H9 (cell line): ENCODE measurements around the gene C7orf57. TPM values are rescaled to one million over a fixed set of nuclear protein-coding genes. Genes with fewer than 3 reads are reported as not detected.
A peak's percentile ranks its signal among the peaks of the same experiment; 100 is the strongest.

Experiments
- DNase-seq: peaks from one replicate; pipeline ENCODE4 v3.0.0-alpha.2; 2017
- H2AFZ ChIP-seq: one replicate; pipeline ENCODE4 v1.6.1; 2013; ENCODE audit warnings: mild to moderate bottlenecking, low read length, control low read depth, moderate library complexity
- H2AK5ac ChIP-seq: 2 replicates; pipeline ENCODE4 v1.6.1; 2013; ENCODE audit warnings: low read length, control low read depth, mixed read lengths; ENCODE audit not compliant: insufficient read length
- H2BK120ac ChIP-seq: one replicate; pipeline ENCODE4 v1.6.1; 2013; ENCODE audit warnings: low read depth, mild to moderate bottlenecking, low read length, control low read depth, inconsistent platforms; ENCODE audit not compliant: poor library complexity, severe bottlenecking
- H2BK12ac ChIP-seq: 2 replicates; pipeline ENCODE4 v1.6.1; 2013; ENCODE audit warnings: low read length, control low read depth, mixed read lengths, low read depth; ENCODE audit not compliant: insufficient read length
- H2BK15ac ChIP-seq: 2 replicates; pipeline ENCODE4 v1.6.1; 2013; ENCODE audit warnings: low read depth, low read length, control low read depth
- H2BK20ac ChIP-seq: one replicate; pipeline ENCODE4 v1.6.1; 2013; ENCODE audit warnings: low read depth, mild to moderate bottlenecking, low read length, control low read depth, inconsistent platforms; ENCODE audit not compliant: poor library complexity, severe bottlenecking
- H2BK5ac ChIP-seq: 2 replicates; pipeline ENCODE4 v1.6.1; 2013; ENCODE audit warnings: low read length, control low read depth, mixed read lengths; ENCODE audit not compliant: insufficient read length
- H3K14ac ChIP-seq: 2 replicates; pipeline ENCODE4 v1.6.1; 2013; ENCODE audit warnings: low read length, control low read depth; ENCODE audit not compliant: insufficient read depth
- H3K18ac ChIP-seq: 2 replicates; pipeline ENCODE4 v1.6.1; 2013; ENCODE audit warnings: low read depth, mild to moderate bottlenecking, mixed read lengths, low read length, control low read depth; ENCODE audit not compliant: insufficient read length
- H3K23ac ChIP-seq: 2 replicates; pipeline ENCODE4 v1.6.1; 2013; ENCODE audit warnings: low read length, control low read depth, mixed read lengths, low read depth; ENCODE audit not compliant: insufficient read length
- H3K23me2 ChIP-seq: 2 replicates; pipeline ENCODE4 v1.6.1; 2013; ENCODE audit warnings: low read depth, mild to moderate bottlenecking, mixed read lengths, low read length, control low read depth; ENCODE audit not compliant: insufficient read length, poor library complexity, severe bottlenecking
- H3K27ac ChIP-seq: 2 replicates; pipeline ENCODE4 v1.5.1; 2013; ENCODE audit warnings: low read length, control low read depth, mixed read lengths, low read depth; ENCODE audit not compliant: insufficient read length
- H3K27me3 ChIP-seq: 2 replicates; pipeline ENCODE4 v1.6.1; 2013; ENCODE audit warnings: low read length, control low read depth, inconsistent platforms; ENCODE audit not compliant: insufficient read depth
- H3K4ac ChIP-seq: 2 replicates; pipeline ENCODE4 v1.6.1; 2013; ENCODE audit warnings: low read depth, mild to moderate bottlenecking, control low read depth, inconsistent platforms, low read length, moderate library complexity
- H3K4me1 ChIP-seq: 2 replicates; pipeline ENCODE4 v1.6.1; 2013; ENCODE audit warnings: low read length, control low read depth, inconsistent platforms; ENCODE audit not compliant: insufficient read depth
- H3K4me2 ChIP-seq: 2 replicates; pipeline ENCODE4 v1.6.1; 2013; ENCODE audit warnings: low read length, control low read depth, mixed read lengths; ENCODE audit not compliant: insufficient read length, insufficient read depth
- H3K56ac ChIP-seq: 2 replicates; pipeline ENCODE4 v1.6.1; 2013; ENCODE audit warnings: low read depth, mild to moderate bottlenecking, mixed read lengths, low read length, control low read depth; ENCODE audit not compliant: insufficient read length
- H3K79me1 ChIP-seq: 2 replicates; pipeline ENCODE4 v1.6.1; 2013; ENCODE audit warnings: low read depth, mild to moderate bottlenecking, moderate library complexity, low read length, control low read depth, inconsistent platforms; ENCODE audit not compliant: insufficient read depth, poor library complexity, severe bottlenecking
- H3K79me2 ChIP-seq: 2 replicates; pipeline ENCODE4 v1.6.1; 2013; ENCODE audit warnings: low read length, control low read depth, inconsistent platforms; ENCODE audit not compliant: insufficient read depth
- H3K9ac ChIP-seq: 2 replicates; pipeline ENCODE4 v1.6.1; 2013; ENCODE audit warnings: low read length, control low read depth, mixed read lengths; ENCODE audit not compliant: insufficient read length; ENCODE audit errors: extremely low read depth
- H3K9me3 ChIP-seq: one replicate; pipeline ENCODE4 v1.6.1; 2013; ENCODE audit warnings: low read depth, low read length, inconsistent platforms; ENCODE audit not compliant: control insufficient read depth
- H3T11ph ChIP-seq: one replicate; pipeline ENCODE4 v1.6.1; 2013; ENCODE audit warnings: mild to moderate bottlenecking, low read length, control low read depth, inconsistent platforms
- H4K20me1 ChIP-seq: one replicate; pipeline ENCODE4 v1.6.1; 2013; ENCODE audit not compliant: control insufficient read depth, insufficient read length, insufficient read depth
- H4K5ac ChIP-seq: 2 replicates; pipeline ENCODE4 v1.6.1; 2013; ENCODE audit warnings: low read depth, mild to moderate bottlenecking, mixed read lengths, low read length, control low read depth; ENCODE audit not compliant: insufficient read length
- H4K8ac ChIP-seq: replicated peaks from 2 replicates; pipeline ENCODE4 v1.6.1; 2013; ENCODE audit warnings: low read length, control low read depth, mixed read lengths, low read depth; ENCODE audit not compliant: insufficient read length
- H4K91ac ChIP-seq: 2 replicates; pipeline ENCODE4 v1.6.1; 2013; ENCODE audit warnings: low read depth, mild to moderate bottlenecking, moderate library complexity, mixed read lengths, low read length, control low read depth; ENCODE audit not compliant: insufficient read length
- H3K27ac Mint-ChIP-seq, 3 experiments: 2 replicates in 2 of 3; 3 replicates in 1 of 3; pipeline ENCODE4 v1.8.0; 2020 to 2021; ENCODE audit warnings: mixed read lengths in 3 of 3, mild to moderate bottlenecking in 1 of 3, moderate library complexity in 1 of 3
- H3K27me3 Mint-ChIP-seq: 2 replicates; pipeline ENCODE4 v1.8.0; 2021; ENCODE audit warnings: low read depth, mild to moderate bottlenecking, moderate library complexity, mixed read lengths
- H3K36me3 Mint-ChIP-seq, 3 experiments: 2 replicates in 2 of 3; 3 replicates in 1 of 3; pipeline ENCODE4 v1.8.0; 2020 to 2021; ENCODE audit warnings: low read depth in 3 of 3, mixed read lengths in 3 of 3; ENCODE audit not compliant: insufficient read depth in 1 of 3
- H3K4me1 Mint-ChIP-seq, 2 experiments: 2 replicates each; pipeline ENCODE4 v1.8.0; 2020; ENCODE audit warnings: mixed read lengths in 2 of 2
- H3K4me3 Mint-ChIP-seq, 2 experiments: 2 replicates in 1 of 2; 3 replicates in 1 of 2; pipeline ENCODE4 v1.8.0; 2020 to 2021; ENCODE audit warnings: mild to moderate bottlenecking in 2 of 2, mixed read lengths in 2 of 2, moderate library complexity in 1 of 2
- H3K9me3 Mint-ChIP-seq, 2 experiments: 2 replicates in 1 of 2; 3 replicates in 1 of 2; pipeline ENCODE4 v1.8.0; 2020; ENCODE audit warnings: mild to moderate bottlenecking in 2 of 2, mixed read lengths in 2 of 2, moderate library complexity in 1 of 2
- CTCF ChIP-seq: fragments of 200-600 bp; sonication (generic); conservative IDR thresholded peaks from 3 replicates; pipeline ENCODE4 v1.8.0; 2021; ENCODE audit warnings: antibody characterized with exemption, mild to moderate bottlenecking
- WGBS: extraction: QIAGEN DNeasy Blood & Tissue Kit; methylation state at CpG from one replicate; pipeline ENCODE4 v1.1.7; 2013; ENCODE audit warnings: missing lambda C conversion rate, low lambda C conversion rate, mixed read lengths; ENCODE audit not compliant: insufficient read length; ENCODE audit errors: extremely low coverage; 5-methylcytosine and 5-hydroxymethylcytosine counted together
- long read RNA-seq: library from polyadenylated mRNA; unstranded; transcript quantifications from one replicate; pipeline ENCODE4 v2.0.0, GENCODE V29; 2020
- total RNA-seq: library from RNA; stranded (reverse); gene quantifications from 2 replicates; pipeline ENCODE4 v1.2.1, GENCODE V29; 2021

C7orf57 gene
- total RNA-seq, result 0.35 TPM in 1 of 2 replicates, not detected in the other
- long read RNA-seq, partial matches to known transcripts, result 0 of 1 reads
- long read RNA-seq, other reads (novel, unspliced or antisense), result 1 of 1 reads

GRCh38 chr7:48035301-48035966, at the start of gene C7orf57:
Gene C7orf57, plus strand, starts transcription at chr7:48035543. Its CDS starts 766 bp downstream, at chr7:48036309.
- Histone ChIP-seq H2BK20ac (no peak within 1 kb of the TSS), H2BK12ac (no peak within 1 kb of the TSS), H2BK15ac (no peak within 1 kb of the TSS), H3K4ac (no peak within 1 kb of the TSS), H3K79me2 (no peaks in the 10 kb centered on the region), H3K18ac (peak within 1 kb of the TSS; percentile 63), H4K91ac (no peak within 1 kb of the TSS), H4K8ac (no peak within 1 kb of the TSS), H3K79me1 (no peaks in the 10 kb centered on the region), H3K4me1 (peaks cover 11% of the 10 kb centered on the region; the same call in 1 of the 2 replicates), H3K4me2 (peak within 1 kb of the TSS; percentile 84), H3K14ac (peak within 1 kb of the TSS; percentile 28), H3K9ac (no peak within 1 kb of the TSS), H3K9me3 (no peaks in the 10 kb centered on the region), H2BK120ac (no peak within 1 kb of the TSS), H2BK5ac (no peak within 1 kb of the TSS), H3K23ac (no peak within 1 kb of the TSS), H3K23me2 (peaks cover 13% of the 10 kb centered on the region), H3K27me3 (peaks cover 19% of the 10 kb centered on the region; the same call in 1 of the 2 replicates), H3K27ac (no peak within 1 kb of the TSS), H2AFZ (no peak within 1 kb of the TSS), H4K5ac (peak within 1 kb of the TSS; percentile 13), H3K56ac (no peak within 1 kb of the TSS), H3T11ph (no peak within 1 kb of the TSS), H2AK5ac (no peak within 1 kb of the TSS), H4K20me1 (no peaks in the 10 kb centered on the region)
- DNase-seq, result peak; percentile 93
- Mint-ChIP-seq H3K27ac (peak within 1 kb of the TSS in 2 of 3 experiments; percentile 24 to 40; a peak in 2 of 7 replicates), H3K27me3 (peaks cover 54% of the 10 kb centered on the region), H3K9me3 (no peaks in the 10 kb centered on the region), H3K4me3 (peak within 1 kb of the TSS; percentile 71 to 84), H3K36me3 (no peaks in the 10 kb centered on the region), H3K4me1 (peaks cover 37 to 45% of the 10 kb centered on the region in 2 experiments)
- TF ChIP-seq CTCF, result no peak
- no CpG with 5 or more reads among the region's 62 CpGs for WGBS
